Activated CD8-positive, alpha-beta memory T cell treated with anti-CD3 and anti-CD28 coated beads, Interleukin-2, amount 50 U/mL, for 4 hours (primary cell): ENCODE results near the gene CALR.
"Not testable (repeated sequence)": the region's sequence is repeated elsewhere in the genome, so short reads cannot be mapped to it uniquely, and the experiment has no call there.

ENCODE experiments used
- DNase-seq: peaks from one replicate; pipeline ENCODE4 v3.0.0-alpha.2; 2020

CALR gene

GRCh38 chr19:12937927-12938778 is at the start of gene CALR:
Gene CALR, plus strand, starts transcription at chr19:12938609. Its CDS starts 71 bp downstream, at chr19:12938680.
- DNase-seq = peak; percentile 98

GRCh38 chr19:12890299-12890786 is 48.1 kb upstream of the CALR start:
- not testable (repeated sequence) for DNase-seq

- DNase-seq = peak; percentile 93
Observed at GRCh38 chr19:12890787-12891552, 47.4 kb upstream of the CALR start, which contains the start of gene GCDH. Gene GCDH, plus strand, starts transcription at chr19:12891160. Its CDS starts 145 bp downstream, at chr19:12891305.

- DNase-seq = no peak
Observed at GRCh38 chr19:12891553-12892021, 46.8 kb upstream of the CALR start.

GRCh38 chr19:12893582-12893981 is 44.8 kb upstream of the CALR start:
- DNase-seq = no peak

GRCh38 chr19:12896460-12896859 is 41.9 kb upstream of the CALR start:
- DNase-seq = no peak

GRCh38 chr19:12899891-12900518 is 38.4 kb upstream of the CALR start:
- DNase-seq = no peak

- no peak for DNase-seq
Observed at GRCh38 chr19:12907166-12907565, 31.2 kb upstream of the CALR start.

- no peak for DNase-seq
Observed at GRCh38 chr19:12912571-12912970, 25.8 kb upstream of the CALR start.

GRCh38 chr19:12913011-12913561 is 25.3 kb upstream of the CALR start:
- no peak for DNase-seq

GRCh38 chr19:12913851-12914690 is 24.3 kb upstream of the CALR start:
- DNase-seq = peak; percentile 47

GRCh38 chr19:12915860-12916259 is 22.5 kb upstream of the CALR start:
- not testable (repeated sequence) for DNase-seq

GRCh38 chr19:12918253-12918652 is 20.2 kb upstream of the CALR start:
- no peak for DNase-seq

GRCh38 chr19:12921047-12921446 is 17.4 kb upstream of the CALR start:
- DNase-seq = no peak

GRCh38 chr19:12922959-12923358 is 15.4 kb upstream of the CALR start:
- DNase-seq = no peak

- DNase-seq = no peak
Observed at GRCh38 chr19:12924621-12925310, 13.6 kb upstream of the CALR start.

- DNase-seq = no peak
Observed at GRCh38 chr19:12930002-12930645, 8.3 kb upstream of the CALR start.

- DNase-seq = no peak
Observed at GRCh38 chr19:12932392-12933286, 5.8 kb upstream of the CALR start.

- DNase-seq = peak; percentile 83
Observed at GRCh38 chr19:12933287-12934072, 4.9 kb upstream of the CALR start, which contains the start of gene FARSA. Gene FARSA, minus strand, starts transcription at chr19:12933711. Its CDS starts 15 bp downstream, at chr19:12933696.
